Erythroblast (primary cell): Measurements from ENCODE around the gene PTGES.

Experiments used
- GATA1 ChIP-seq: IDR thresholded peaks from 2 replicates; pipeline ENCODE4 v1.6.1; 2011; ENCODE audit warnings: low read depth, mild to moderate bottlenecking, control low read depth, low read length, moderate library complexity
- POLR2A ChIP-seq: IDR thresholded peaks from 2 replicates; pipeline ENCODE4 v1.6.1; 2011; ENCODE audit warnings: mild to moderate bottlenecking, low read length

DNA sequence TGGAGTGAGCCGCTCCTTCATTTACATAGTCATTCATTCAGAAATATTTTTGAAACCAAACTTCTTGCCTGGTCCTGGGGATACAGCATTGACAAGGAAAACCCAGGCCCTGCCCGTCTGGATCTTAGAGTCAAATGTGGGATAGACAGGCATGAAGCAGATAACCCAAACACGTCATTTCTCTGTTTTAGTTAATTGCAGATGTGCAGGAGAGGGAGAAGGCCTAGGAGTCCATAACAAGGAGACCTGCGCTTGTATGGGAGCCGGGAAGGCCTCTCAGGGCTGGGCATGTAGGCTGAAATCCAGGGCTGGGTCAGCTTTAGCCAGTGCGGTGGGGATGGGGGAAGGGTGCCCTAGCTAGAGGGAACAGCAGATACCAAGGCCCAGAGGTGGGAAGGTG is 44.0 kb downstream of the PTGES start:
- TF ChIP-seq POLR2A = no peak
- no peak for TF ChIP-seq GATA1
